IMR-90 (cell line): ENCODE data around the gene KRTAP10-6.

Experiments
- BHLHE40 ChIP-seq: fragments of 150-350 bp; IDR thresholded peaks from 2 replicates; pipeline ENCODE4 v1.6.1; 2016; ENCODE audit warnings: mild to moderate bottlenecking, low read depth, low read length
- CEBPB ChIP-seq: IDR thresholded peaks from 2 replicates; pipeline ENCODE4 v1.6.1; 2012; ENCODE audit warnings: low read depth, low read length, improper control_type of control experiment
- FOS ChIP-seq: fragments of 150-350 bp; IDR thresholded peaks from 2 replicates; pipeline ENCODE4 v1.6.1; 2016; ENCODE audit warnings: low read depth, low read length
- MAFK ChIP-seq: IDR thresholded peaks from 2 replicates; pipeline ENCODE4 v1.6.1; 2012; ENCODE audit warnings: low read depth, low read length, improper control_type of control experiment
- MAZ ChIP-seq: IDR thresholded peaks from 2 replicates; pipeline ENCODE4 v1.6.1; 2012; ENCODE audit warnings: low read depth, mild to moderate bottlenecking, low read length, improper control_type of control experiment, moderate library complexity, borderline replicate concordance
- NFE2L2 ChIP-seq: fragments of 150-350 bp; IDR thresholded peaks from 2 replicates; pipeline ENCODE4 v1.6.1; 2016; ENCODE audit warnings: low read depth, mild to moderate bottlenecking, low read length
- POLR2A ChIP-seq: IDR thresholded peaks from 2 replicates; pipeline ENCODE4 v1.6.1; 2012; ENCODE audit warnings: mild to moderate bottlenecking, low read depth, low read length
- RAD21 ChIP-seq: IDR thresholded peaks from 2 replicates; pipeline ENCODE4 v1.6.1; 2012; ENCODE audit warnings: low read length, improper control_type of control experiment
- RFX5 ChIP-seq: IDR thresholded peaks from 2 replicates; pipeline ENCODE4 v1.8.0; 2012; ENCODE audit warnings: low read depth, mild to moderate bottlenecking, low read length, moderate library complexity
- SMC3 ChIP-seq: fragments of 150-350 bp; IDR thresholded peaks from 2 replicates; pipeline ENCODE4 v1.6.1; 2016; ENCODE audit warnings: low read depth, mild to moderate bottlenecking, antibody characterized with exemption, low read length, moderate library complexity
- TF ChIP-seq, protein P1 (sequence below): conservative IDR thresholded peaks from 2 replicates; pipeline ENCODE4 v1.5.1; 2012; ENCODE audit warnings: mild to moderate bottlenecking, low read depth, low read length, improper control_type of control experiment
- TF ChIP-seq, protein P2 (sequence below): fragments of 150-350 bp; IDR thresholded peaks from 2 replicates; pipeline ENCODE4 v1.6.1; 2016; ENCODE audit warnings: low read depth, mild to moderate bottlenecking, low read length, moderate library complexity, borderline replicate concordance
- TF ChIP-seq, protein P3 (sequence below): fragments of 150-350 bp; IDR thresholded peaks from 2 replicates; pipeline ENCODE4 v1.6.1; 2017; ENCODE audit warnings: mild to moderate bottlenecking, antibody characterized with exemption, low read length, low read depth

DNA sequence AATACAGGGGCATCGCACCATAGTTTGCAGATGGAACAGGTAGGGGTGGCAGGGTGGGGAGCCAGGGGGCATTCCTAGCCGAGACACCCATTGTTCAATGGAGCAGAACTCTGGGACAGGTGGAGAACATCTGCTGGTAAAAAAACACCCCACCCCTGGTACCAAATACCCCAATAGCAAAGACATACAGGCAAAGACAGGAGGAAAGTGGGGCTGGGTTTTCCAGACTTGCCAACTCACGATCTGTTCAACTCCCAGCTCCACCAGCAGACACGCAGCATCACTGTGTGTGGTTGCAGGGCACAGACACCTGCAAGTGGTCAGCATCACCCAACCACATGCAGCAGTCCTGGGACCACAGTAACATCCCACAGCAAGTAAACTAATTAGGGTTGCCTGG lies 19.2 kb upstream of the KRTAP10-6 start:
- TF ChIP-seq, protein P1, sequence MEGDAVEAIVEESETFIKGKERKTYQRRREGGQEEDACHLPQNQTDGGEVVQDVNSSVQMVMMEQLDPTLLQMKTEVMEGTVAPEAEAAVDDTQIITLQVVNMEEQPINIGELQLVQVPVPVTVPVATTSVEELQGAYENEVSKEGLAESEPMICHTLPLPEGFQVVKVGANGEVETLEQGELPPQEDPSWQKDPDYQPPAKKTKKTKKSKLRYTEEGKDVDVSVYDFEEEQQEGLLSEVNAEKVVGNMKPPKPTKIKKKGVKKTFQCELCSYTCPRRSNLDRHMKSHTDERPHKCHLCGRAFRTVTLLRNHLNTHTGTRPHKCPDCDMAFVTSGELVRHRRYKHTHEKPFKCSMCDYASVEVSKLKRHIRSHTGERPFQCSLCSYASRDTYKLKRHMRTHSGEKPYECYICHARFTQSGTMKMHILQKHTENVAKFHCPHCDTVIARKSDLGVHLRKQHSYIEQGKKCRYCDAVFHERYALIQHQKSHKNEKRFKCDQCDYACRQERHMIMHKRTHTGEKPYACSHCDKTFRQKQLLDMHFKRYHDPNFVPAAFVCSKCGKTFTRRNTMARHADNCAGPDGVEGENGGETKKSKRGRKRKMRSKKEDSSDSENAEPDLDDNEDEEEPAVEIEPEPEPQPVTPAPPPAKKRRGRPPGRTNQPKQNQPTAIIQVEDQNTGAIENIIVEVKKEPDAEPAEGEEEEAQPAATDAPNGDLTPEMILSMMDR, result no peak
- TF ChIP-seq MAZ, result no peak
- no peak for TF ChIP-seq POLR2A
- no peak for TF ChIP-seq BHLHE40
- TF ChIP-seq CEBPB, result no peak
- no peak for TF ChIP-seq RFX5
- no peak for TF ChIP-seq MAFK
- TF ChIP-seq NFE2L2, result no peak
- no peak for TF ChIP-seq SMC3
- no peak for TF ChIP-seq RAD21
- TF ChIP-seq, protein P2, sequence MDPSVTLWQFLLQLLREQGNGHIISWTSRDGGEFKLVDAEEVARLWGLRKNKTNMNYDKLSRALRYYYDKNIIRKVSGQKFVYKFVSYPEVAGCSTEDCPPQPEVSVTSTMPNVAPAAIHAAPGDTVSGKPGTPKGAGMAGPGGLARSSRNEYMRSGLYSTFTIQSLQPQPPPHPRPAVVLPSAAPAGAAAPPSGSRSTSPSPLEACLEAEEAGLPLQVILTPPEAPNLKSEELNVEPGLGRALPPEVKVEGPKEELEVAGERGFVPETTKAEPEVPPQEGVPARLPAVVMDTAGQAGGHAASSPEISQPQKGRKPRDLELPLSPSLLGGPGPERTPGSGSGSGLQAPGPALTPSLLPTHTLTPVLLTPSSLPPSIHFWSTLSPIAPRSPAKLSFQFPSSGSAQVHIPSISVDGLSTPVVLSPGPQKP, result no peak
- TF ChIP-seq FOS, result no peak
- TF ChIP-seq, protein P3, sequence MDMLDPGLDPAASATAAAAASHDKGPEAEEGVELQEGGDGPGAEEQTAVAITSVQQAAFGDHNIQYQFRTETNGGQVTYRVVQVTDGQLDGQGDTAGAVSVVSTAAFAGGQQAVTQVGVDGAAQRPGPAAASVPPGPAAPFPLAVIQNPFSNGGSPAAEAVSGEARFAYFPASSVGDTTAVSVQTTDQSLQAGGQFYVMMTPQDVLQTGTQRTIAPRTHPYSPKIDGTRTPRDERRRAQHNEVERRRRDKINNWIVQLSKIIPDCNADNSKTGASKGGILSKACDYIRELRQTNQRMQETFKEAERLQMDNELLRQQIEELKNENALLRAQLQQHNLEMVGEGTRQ, result no peak
